ENCODE results near the gene OPRPN.

Gene OPRPN

DNA sequence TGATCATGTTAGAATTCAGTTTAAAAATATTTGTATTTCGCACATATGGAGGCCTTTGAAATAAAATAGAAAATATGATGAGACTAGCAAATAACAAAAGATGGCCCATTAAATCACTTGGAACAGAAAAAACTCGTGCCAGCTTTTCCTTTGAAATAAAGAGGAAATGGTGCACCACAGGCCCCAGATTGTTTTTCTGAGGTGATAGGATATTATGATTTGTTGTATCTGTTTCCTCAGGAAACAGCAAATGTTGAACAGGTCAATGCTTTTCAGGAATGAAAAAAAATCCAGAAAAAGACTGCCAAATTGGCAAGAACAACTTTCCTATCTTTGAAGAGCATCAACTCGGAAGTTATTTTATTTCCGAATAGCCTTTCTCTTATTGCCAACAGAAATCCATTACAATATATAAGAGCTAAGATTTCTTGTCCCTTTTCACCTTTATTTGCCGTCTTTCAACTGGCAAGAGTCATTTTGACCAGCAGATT lies 15.0 kb upstream of the OPRPN start, which contains the start of gene SMR3B:
SMR3B (plus strand) TSS at position 441 of the 491 bp plus-strand sequence. CDS start 1,380 bp downstream, outside the sequence.
- H3K27me3 ChIP-seq (ENCODE audit: insufficient read depth, poor library complexity, severe bottlenecking) = no peaks in the 10 kb centered on the region
- H3K27ac ChIP-seq (replicated peaks) = no peak within 1 kb of the TSS
- DNase-seq (ENCODE audit: low read depth in 1 of 2, low spot score in 1 of 2) = no peak
- H3K4me3 ChIP-seq (replicated peaks; ENCODE audit: insufficient read depth, low read length) = no peak within 1 kb of the TSS
- TF ChIP-seq, protein P1, sequence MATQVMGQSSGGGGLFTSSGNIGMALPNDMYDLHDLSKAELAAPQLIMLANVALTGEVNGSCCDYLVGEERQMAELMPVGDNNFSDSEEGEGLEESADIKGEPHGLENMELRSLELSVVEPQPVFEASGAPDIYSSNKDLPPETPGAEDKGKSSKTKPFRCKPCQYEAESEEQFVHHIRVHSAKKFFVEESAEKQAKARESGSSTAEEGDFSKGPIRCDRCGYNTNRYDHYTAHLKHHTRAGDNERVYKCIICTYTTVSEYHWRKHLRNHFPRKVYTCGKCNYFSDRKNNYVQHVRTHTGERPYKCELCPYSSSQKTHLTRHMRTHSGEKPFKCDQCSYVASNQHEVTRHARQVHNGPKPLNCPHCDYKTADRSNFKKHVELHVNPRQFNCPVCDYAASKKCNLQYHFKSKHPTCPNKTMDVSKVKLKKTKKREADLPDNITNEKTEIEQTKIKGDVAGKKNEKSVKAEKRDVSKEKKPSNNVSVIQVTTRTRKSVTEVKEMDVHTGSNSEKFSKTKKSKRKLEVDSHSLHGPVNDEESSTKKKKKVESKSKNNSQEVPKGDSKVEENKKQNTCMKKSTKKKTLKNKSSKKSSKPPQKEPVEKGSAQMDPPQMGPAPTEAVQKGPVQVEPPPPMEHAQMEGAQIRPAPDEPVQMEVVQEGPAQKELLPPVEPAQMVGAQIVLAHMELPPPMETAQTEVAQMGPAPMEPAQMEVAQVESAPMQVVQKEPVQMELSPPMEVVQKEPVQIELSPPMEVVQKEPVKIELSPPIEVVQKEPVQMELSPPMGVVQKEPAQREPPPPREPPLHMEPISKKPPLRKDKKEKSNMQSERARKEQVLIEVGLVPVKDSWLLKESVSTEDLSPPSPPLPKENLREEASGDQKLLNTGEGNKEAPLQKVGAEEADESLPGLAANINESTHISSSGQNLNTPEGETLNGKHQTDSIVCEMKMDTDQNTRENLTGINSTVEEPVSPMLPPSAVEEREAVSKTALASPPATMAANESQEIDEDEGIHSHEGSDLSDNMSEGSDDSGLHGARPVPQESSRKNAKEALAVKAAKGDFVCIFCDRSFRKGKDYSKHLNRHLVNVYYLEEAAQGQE (IDR thresholded peaks at IDR 0.05; ENCODE audit: insufficient replicate concordance, low read depth) = no peak
- TF ChIP-seq, protein P2, sequence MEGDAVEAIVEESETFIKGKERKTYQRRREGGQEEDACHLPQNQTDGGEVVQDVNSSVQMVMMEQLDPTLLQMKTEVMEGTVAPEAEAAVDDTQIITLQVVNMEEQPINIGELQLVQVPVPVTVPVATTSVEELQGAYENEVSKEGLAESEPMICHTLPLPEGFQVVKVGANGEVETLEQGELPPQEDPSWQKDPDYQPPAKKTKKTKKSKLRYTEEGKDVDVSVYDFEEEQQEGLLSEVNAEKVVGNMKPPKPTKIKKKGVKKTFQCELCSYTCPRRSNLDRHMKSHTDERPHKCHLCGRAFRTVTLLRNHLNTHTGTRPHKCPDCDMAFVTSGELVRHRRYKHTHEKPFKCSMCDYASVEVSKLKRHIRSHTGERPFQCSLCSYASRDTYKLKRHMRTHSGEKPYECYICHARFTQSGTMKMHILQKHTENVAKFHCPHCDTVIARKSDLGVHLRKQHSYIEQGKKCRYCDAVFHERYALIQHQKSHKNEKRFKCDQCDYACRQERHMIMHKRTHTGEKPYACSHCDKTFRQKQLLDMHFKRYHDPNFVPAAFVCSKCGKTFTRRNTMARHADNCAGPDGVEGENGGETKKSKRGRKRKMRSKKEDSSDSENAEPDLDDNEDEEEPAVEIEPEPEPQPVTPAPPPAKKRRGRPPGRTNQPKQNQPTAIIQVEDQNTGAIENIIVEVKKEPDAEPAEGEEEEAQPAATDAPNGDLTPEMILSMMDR (IDR thresholded peaks at IDR 0.05; ENCODE audit: insufficient read depth, low read length) = no peak
- TF ChIP-seq POLR2AphosphoS5 (IDR thresholded peaks at IDR 0.05; ENCODE audit: low read depth) = no peak
- no peak for TF ChIP-seq GABPA (IDR thresholded peaks at IDR 0.05; ENCODE audit: low read depth)
- TF ChIP-seq SPI1 (IDR thresholded peaks at IDR 0.05; ENCODE audit: borderline replicate concordance, low read depth) = no peak

DNA sequence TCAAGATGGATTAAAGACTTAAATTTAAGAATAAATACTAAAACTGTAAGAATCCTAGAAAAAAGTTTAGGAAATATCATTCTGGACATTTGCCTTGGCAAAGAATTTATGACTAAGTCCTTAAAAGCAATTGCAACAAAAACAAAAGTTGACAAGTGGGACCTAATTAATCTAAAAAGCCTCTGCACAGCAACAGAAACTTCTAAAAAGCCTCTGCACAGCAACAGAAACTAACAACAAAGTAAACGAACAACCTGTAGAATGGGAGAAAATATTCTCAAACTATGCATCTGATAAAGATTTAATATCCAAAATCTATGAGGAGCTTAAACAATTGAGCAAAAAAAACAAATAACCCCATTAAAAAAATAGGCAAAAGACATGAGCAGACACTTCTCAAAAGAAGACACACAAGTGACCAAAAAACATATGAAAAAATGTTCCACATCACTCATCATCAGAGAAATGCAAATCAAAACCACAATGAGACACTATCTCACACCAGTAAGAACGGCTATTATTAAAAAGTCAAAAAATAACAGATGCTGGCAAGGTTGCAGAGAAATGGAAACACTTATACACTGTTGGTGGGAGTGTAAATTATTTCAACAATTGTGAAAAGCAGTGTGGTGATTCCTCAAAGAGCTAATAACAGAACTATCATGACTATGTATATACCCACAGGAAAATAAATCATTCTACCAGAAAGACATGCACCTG lies 5.5 kb upstream of the OPRPN start:
- TF ChIP-seq SPI1 (IDR thresholded peaks at IDR 0.05; ENCODE audit: borderline replicate concordance, low read depth) = no peak
- no peak for TF ChIP-seq GABPA (IDR thresholded peaks at IDR 0.05; ENCODE audit: low read depth)
- no peak for DNase-seq (ENCODE audit: low read depth in 1 of 2, low spot score in 1 of 2)
- H3K27me3 ChIP-seq (ENCODE audit: insufficient read depth, poor library complexity, severe bottlenecking) = no peaks in the 10 kb centered on the region
- H3K4me3 ChIP-seq (replicated peaks; ENCODE audit: insufficient read depth, low read length) = no peak overlapping the region
- H3K27ac ChIP-seq (replicated peaks) = no peak overlapping the region

DNA sequence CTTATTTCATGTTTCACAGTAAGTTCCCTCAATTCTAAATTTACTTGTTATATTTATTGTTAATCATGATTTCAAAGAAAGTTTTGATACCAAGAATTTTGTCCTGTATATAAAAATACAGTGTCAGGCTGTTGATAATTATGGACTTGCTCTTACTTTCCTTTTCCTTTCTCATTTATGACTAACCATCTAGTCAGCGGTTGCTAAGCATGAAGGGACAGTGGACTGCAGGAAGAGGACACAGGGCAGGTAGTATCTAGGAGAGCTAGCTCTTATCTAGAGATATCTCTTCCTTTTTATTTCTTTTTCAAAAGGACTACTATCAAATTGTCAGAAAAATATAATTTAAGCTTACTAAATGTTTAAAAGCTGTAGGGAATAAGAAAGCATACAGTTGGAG lies 1.6 kb downstream of the OPRPN start:
- TF ChIP-seq, protein P2 (IDR thresholded peaks at IDR 0.05; ENCODE audit: insufficient read depth, low read length) = no peak
- TF ChIP-seq POLR2AphosphoS5 (IDR thresholded peaks at IDR 0.05; ENCODE audit: low read depth) (no peak), GABPA (IDR thresholded peaks at IDR 0.05; ENCODE audit: low read depth) (no peak), SPI1 (IDR thresholded peaks at IDR 0.05; ENCODE audit: borderline replicate concordance, low read depth) (no peak)
- TF ChIP-seq, protein P1 (IDR thresholded peaks at IDR 0.05; ENCODE audit: insufficient replicate concordance, low read depth) = no peak
- Histone ChIP-seq H3K27me3 (ENCODE audit: insufficient read depth, poor library complexity, severe bottlenecking) (no peaks in the 10 kb centered on the region), H3K27ac (replicated peaks) (no peak overlapping the region), H3K4me3 (replicated peaks; ENCODE audit: insufficient read depth, low read length) (no peak overlapping the region)
- DNase-seq (ENCODE audit: low read depth in 1 of 2, low spot score in 1 of 2) = no peak

DNA sequence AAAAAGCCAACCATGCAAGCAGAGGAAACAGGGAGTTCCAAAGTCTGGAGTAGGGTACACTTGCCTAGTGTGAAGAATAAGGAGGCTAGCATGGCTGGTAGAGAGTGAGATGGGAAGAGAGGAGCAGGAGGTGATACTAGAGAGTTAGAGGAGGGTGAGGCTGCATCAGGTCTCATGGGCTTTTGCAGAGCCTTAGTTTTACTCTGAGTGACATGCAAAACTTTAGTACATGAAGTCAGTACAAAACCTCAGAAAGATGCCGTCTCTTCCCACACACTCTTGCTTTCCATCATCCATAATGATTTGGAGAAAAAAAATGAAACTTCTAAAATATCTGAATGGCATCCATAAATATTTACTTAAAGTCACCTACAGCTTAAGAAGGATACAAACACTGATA lies 5.0 kb downstream of the OPRPN start:
- Histone ChIP-seq H3K27ac (replicated peaks) (no peak overlapping the region), H3K27me3 (ENCODE audit: insufficient read depth, poor library complexity, severe bottlenecking) (no peaks in the 10 kb centered on the region), H3K4me3 (replicated peaks; ENCODE audit: insufficient read depth, low read length) (no peak overlapping the region)
- TF ChIP-seq, protein P2 (IDR thresholded peaks at IDR 0.05; ENCODE audit: insufficient read depth, low read length) = no peak
- no peak for TF ChIP-seq GABPA (IDR thresholded peaks at IDR 0.05; ENCODE audit: low read depth)
- TF ChIP-seq, protein P1 (IDR thresholded peaks at IDR 0.05; ENCODE audit: insufficient replicate concordance, low read depth) = no peak
- DNase-seq (ENCODE audit: low read depth in 1 of 2, low spot score in 1 of 2) = no peak
